GM18511 (cell line): ENCODE data around the gene ASNS.
"Not testable (repeated sequence)": the region's sequence is repeated elsewhere in the genome, so short reads cannot be mapped to it uniquely, and the experiment has no call there.

Source experiments
- ATAC-seq: cut with Tn5 transposase; IDR thresholded peaks from one replicate; pipeline ENCODE4 v1.9.1; 2021; ENCODE audit warnings: mild to moderate bottlenecking, moderate library complexity; ENCODE audit not compliant: unreplicated experiment

The ASNS gene, protein sequence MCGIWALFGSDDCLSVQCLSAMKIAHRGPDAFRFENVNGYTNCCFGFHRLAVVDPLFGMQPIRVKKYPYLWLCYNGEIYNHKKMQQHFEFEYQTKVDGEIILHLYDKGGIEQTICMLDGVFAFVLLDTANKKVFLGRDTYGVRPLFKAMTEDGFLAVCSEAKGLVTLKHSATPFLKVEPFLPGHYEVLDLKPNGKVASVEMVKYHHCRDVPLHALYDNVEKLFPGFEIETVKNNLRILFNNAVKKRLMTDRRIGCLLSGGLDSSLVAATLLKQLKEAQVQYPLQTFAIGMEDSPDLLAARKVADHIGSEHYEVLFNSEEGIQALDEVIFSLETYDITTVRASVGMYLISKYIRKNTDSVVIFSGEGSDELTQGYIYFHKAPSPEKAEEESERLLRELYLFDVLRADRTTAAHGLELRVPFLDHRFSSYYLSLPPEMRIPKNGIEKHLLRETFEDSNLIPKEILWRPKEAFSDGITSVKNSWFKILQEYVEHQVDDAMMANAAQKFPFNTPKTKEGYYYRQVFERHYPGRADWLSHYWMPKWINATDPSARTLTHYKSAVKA

DNA sequence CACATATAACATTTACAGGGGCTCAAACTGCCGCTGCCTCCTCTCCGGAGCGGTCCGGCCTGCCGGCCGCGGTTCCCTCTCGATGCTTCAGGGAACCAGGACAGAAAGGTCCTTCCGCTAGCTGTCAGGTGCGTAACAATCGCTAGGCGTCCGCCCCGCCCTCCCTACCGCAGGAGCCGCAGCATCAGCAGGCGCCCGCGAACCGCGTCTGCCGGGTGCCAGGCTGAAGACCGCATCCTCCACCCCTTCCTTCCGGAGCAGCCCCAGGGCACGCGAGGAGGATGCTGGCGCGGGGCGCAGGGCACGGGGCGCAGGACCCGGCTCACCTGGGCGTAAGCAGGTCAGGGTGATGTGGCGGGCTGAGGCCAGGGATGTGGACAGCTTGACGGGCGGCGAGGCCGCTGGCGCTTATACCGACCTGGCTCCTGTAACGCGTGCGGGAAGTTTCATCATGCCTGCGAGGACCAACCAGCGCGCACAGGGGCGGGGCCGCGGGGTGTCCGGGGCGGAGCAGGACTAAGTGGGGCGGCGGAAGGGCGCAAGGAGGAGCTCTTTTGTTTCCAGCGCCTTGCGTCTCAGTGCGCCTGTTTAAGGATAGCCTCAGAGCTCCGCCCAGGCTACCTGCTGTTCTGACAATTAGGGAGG, at the start of gene ASNS:
TSS of gene ASNS (minus strand) at position 384 of the 645 bp plus-strand sequence. CDS start 3,252 bp downstream, outside the sequence.
- ATAC-seq = peak; percentile 98

DNA sequence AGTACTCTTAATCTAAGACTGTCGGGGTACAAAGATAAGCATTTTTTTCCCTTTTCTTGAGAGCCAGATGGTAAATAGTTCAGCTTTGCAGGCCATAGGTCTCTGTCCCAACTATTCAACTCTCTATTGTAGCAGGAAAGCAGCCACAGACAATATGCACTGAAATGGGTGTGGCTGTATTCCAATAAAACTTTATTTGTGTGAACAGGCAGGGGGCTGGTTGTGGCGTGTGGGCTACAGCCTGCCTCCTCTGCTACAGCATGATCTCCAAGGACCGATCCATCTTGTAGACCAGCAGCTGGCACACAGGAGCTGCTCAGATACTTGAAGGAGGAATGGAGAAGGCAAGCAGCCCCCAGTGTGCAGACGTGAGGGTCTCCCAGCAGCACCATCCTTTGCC, 49.0 kb upstream of the ASNS start:
- ATAC-seq = not testable (repeated sequence)

DNA sequence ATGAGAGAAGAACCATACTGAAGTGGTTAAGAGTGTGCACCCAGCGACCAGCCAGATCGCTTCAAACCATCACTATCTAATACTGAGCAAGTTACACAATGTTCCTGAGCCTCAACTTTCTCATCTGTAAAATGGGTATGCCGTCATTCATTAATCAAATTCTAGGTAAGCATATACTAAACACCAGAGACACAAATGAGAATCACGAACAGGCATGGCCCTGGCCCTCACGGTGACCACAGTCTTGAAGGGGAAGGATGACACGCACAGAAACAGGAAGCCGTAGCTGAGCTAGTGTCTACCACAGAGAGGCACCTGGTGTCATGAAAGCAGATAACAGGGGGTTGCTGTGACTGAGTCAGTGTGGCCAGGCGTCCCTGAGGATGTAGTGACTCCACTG, 43.1 kb upstream of the ASNS start:
- not testable (repeated sequence) for ATAC-seq

DNA sequence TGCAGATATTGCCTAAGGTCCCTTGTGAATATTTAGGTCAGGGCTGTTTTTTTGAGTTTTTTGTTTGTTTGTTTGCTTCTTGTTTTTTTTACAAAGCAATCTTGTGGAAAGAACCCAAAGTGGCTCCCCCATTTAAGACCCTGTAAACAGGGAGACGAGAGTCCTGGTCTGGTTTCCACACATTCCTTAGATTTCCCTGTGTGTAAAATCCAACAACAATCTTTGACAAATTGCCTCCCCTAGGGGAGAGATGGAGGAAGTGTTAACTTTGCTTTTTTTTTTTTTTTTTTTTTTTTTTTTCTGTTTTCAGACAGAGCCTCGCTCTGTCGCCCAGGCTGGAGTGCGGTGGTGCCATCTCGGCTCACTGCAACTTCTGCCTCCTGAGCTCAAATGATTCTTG, 40.1 kb upstream of the ASNS start:
- ATAC-seq = not testable (repeated sequence)

DNA sequence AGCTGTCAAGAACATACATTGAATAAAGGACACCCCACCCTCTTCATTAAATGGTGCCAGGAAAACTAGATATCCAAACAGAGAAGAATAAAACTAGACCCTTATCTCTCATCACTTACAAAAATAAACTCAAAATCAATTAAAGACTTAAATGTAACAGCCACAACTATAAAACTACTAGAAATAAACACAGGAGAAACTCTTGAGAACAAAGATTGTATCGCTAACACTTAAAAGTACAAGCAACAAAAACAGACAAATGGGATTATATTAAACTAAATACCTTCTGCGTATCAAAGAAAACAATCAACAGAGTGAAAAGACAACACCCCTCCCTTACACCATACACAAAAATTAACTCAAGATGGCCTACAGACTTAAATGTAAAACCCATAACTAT, 24.7 kb upstream of the ASNS start:
- not testable (repeated sequence) for ATAC-seq

DNA sequence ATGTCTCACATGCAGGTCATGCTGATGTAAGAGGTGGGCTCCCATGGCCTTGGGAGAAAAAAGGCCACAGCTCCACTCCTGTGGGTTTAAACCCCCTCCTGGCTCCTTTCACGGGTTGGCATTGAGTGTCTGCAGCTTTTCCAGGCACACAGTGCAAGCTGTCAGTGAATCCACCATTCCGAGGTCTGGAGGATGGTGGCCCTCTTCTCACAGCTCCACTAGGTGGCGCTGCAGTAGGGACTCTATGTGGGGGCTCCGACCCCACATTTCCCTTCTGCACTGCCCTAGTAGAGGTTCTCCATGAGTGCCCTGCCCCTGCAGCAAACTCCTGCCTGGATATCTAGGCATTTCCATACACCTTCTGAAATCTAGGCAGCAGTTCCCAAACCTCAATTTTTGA, 19.5 kb upstream of the ASNS start:
- ATAC-seq = not testable (repeated sequence)

DNA sequence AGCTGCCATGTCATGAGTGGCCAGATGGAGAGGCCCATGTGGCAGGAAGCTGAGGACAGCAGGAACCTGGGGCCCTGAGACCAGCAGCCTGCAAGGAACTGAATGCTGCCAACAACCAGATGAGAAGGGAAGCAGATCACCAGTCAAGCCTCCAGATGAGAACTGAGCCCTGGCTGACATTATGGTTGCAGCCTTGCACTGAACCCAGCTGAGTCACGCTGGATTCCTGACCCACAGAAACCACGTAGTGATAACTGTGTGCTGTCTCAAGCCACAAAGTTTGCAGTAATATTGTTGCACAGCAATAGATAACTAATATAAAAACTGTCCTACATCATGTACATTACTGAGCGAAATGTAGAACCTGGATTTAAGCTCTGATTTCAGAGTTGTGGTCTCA, 7.3 kb upstream of the ASNS start:
- not testable (repeated sequence) for ATAC-seq

DNA sequence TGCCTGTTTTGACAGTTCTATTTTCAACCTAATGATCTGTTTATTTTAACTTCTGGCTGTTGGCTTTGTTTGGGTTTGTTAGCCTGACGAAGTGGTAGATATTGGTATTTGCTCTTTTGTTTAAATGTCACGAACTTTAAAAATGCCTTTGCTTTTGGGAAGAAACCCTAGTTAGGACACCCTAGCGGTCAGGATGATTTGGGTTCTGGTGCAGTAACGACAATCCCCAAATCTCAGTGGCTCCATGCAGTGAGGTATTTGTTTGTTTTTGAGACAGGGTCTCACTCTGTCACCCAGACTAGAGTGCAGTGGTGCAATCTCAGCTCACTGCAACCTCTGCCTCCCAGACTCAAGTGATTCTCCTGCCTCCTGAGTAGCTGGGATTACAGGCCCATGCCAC, 2.7 kb upstream of the ASNS start:
- not testable (repeated sequence) for ATAC-seq

DNA sequence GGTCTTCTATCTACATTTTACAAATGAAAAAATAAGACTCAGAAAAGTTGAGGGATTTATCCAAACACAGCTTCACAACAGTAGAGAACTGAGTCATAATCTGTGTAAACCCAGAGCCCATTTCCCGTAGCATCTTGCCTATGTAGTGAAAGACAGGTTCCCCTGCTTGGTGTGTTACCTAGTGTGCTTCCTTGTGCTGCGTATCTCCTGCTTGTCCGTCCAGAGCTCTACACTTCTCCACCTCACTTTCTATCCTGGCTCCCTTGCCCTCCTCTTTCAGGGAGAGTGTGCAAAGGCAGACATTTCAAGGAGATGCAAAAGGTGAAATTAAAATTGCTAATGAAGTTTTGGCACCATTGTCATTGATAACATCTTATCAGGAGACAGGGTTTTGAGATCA, 1.4 kb upstream of the ASNS start:
- no peak for ATAC-seq

DNA sequence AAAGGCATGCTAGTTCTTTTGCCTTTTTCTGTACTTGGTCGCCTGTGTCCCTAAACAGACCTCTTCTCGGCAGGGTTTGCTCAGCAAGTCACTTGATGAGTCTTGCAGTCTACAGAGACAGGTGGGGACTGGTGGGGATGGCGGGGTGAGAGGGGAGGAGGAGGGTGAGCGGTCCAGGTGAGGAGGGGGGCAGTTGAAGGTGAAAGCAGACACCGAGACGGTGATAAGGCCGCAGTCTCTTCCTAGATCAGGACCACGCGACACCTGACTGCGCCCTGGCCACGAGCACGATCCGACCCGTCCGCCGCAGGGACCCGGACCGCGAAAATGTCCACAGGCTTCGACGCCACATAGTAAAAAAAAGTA, 566 bp downstream of the ASNS start:
- ATAC-seq = peak; percentile 33

DNA sequence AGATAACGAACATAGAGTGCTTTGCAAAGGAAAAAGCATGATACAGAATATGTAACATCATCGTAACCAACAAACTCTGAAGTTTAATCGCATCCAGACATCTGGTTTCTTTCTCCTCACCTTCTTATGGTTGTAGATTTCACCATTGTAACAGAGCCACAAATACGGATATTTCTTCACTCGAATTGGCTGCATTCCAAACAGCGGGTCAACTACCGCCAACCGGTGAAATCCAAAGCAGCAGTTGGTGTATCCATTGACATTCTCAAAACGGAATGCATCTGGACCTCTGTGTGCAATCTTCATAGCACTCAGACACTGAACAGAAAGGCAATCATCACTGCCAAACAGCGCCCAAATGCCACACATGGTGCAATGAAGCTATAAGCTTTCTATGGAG, 3.4 kb downstream of the ASNS start:
- ATAC-seq = no peak

DNA sequence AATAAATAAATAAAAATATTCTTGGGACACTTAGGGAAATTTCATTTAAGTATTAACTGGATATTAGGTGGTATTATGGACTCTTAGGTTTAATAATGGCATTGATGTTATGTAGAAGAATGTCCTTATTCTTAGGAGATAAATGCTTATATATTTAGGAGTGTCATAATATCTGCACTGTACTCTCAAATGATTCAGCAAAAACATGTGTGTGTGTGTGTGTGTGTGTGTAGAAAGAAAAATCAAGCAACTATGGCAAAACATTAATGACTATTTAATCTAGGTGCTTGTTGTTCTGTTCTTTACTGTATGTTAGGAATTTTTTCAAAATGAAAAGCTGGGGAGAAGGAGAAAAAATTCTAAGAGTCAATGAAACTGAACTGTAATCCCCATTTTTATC, 3.9 kb downstream of the ASNS start:
- ATAC-seq = no peak

DNA sequence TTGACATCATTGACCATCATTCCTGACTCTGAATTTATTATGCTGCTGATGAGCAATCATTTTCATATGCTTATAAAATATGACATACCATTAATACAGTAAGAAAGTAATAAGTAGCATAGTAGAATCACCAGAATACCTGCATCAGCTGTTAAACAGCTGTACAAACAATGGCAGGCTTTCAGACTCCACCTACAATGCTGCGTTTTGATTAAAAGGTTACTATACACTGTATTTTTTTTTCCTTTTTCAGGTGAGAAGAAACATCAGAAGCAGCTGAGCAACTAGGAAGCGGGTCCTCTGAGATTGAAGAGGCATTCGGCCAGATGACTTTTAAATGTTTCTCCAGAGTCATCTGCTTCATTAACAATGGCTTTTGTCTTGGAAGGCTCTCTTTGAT, 7.1 kb downstream of the ASNS start:
- no peak for ATAC-seq

DNA sequence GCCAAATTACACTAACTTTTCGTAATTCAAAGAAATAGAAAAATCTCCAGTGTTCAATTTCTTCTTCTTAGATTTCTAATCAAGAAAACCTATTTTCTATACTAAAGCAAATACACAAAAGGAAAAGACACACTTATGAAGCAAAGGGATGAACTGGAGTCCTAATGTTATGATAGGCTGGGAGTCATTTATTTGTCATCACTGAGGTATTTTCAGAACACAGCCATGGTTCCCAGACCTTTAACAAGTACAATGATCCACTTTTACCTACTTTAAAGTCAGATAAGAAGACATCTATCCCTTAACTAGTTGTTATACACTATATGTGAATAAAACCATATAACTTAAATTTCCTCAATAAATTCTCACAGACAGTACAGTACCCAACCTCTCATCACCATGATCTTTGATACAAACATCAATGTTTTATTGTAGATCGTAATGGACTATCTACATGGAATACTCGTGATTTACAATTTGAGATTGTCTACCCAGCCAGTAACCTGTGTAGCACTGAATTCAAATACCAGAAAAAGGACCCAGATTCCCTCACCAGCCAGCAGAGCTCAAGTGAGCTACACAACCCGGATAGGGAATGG, 12.5 kb downstream of the ASNS start:
- no peak for ATAC-seq

DNA sequence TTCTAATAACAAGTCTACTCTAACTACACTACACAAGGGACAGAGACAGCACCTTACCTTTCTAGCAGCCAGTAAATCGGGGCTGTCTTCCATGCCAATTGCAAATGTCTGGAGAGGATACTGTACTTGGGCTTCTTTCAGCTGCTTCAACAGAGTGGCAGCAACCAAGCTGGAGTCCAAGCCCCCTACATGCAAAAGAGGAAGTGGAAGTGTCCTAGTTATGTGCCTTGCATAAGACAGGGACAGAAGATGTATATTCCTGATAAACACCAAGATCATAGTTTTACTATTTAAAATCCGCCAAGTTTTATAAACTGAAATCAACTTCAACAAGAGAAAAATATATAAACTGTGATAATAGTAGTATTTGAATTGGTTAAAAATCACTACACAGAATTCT, 14.0 kb downstream of the ASNS start:
- no peak for ATAC-seq

DNA sequence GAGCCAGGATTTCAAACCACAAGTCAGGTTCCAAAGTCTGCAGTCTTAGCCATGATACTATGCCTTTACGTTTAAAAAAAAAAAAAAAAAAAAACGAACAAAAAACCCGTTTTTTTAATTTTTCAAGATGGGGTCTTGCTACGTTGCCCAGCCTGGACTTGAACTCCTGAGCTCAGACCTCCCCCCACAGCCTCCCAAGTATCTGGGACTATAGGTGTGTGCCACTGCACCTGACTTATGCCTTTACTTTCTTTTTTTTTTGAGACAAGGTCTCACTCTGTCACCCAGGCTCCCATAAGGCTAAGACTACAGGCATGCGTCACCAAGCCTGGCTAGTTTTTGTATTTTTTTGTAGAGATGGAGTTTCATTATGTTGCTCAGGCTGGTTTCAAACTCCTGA, 14.7 kb downstream of the ASNS start:
- no peak for ATAC-seq

DNA sequence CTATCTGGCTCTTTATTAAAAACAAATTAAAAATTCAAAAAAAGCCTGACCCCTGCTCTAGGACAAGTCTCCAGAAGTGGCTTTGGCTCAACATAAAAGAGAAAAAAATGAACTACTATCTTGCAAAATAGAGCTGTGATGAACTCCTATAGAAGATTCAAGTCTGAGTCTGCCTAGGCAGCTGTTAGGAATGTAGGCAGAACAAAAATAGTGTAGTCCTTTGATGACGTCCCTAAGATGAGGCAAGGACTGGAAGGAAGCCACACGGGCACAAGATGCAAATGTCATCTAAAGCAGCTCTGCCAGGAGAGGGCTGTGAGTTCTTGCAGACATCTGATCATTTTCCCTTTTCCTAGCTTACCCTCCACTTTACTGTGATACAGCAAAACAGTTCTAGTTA, 20.5 kb downstream of the ASNS start:
- no peak for ATAC-seq

DNA sequence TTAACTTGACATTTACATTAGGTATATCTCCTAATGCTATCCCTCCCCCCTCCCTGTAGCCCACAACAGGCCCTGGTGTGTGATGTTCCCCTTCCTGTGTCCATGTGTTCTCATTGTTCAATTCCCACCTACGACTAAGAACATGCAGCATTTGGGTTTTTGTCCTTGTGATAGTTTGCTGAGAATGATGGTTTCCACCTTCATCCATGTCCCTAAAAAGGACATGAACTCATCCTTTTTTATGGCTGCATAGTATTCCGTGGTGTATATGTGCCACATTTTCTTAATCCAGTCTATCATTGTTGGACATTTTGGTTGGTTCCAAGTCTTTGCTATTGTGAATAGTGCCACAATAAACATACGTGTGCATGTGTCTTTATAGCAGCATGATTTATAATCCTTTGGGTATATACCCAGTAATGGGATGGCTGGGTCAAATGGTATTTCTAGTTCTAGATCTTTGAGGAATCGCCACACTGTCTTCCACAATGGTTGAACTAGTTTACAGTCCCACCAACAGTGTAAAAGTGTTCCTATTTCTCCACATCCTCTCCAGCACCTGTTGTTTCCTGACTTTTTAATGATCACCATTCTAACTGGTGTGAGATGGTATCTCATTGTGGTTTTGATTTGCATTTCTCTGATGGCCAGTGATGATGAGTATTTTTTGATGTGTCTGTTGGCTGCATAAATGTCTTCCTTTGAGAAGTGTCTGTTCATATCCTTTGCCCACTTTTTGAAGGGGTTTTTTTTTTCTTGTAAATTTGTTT, 21.8 kb downstream of the ASNS start:
- not testable (repeated sequence) for ATAC-seq

DNA sequence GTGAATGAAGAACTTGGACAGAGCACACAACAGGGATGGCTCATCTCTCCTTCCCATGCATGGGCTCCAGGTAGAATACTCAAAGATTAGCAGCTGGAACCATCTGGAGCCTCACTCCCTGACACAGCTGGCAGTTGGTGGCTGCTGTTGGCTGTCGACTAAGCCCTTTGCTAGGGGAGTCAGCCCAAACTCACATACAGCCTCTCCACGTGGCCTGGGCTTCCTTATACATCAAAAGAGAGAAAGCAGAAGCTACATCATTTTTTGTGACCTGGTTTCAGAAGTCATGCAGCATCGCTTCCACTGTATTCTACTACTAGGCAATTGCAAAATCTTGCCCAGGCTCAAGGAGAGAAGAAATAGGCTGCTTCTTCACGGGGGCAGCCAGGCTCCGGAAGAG, 24.4 kb downstream of the ASNS start:
- no peak for ATAC-seq

DNA sequence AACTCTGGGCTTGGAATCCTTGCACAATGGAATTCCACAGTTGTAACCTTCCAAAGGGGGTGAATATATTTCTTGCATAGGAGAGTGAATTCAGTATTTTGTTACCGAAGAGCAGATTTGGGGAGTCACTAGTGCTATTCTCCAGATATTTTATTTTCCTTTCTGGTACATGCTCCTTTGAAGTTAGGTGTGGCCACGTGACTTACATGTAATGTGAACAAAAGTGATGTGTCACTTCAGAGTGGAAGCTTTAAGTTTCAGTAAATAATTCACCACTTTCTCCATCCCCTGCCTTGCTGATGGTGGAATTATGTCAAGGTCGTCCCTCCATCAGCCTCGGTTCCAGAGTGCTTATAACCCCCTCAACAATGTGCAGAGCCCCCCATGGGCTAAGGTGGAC, 25.3 kb downstream of the ASNS start:
- no peak for ATAC-seq

DNA sequence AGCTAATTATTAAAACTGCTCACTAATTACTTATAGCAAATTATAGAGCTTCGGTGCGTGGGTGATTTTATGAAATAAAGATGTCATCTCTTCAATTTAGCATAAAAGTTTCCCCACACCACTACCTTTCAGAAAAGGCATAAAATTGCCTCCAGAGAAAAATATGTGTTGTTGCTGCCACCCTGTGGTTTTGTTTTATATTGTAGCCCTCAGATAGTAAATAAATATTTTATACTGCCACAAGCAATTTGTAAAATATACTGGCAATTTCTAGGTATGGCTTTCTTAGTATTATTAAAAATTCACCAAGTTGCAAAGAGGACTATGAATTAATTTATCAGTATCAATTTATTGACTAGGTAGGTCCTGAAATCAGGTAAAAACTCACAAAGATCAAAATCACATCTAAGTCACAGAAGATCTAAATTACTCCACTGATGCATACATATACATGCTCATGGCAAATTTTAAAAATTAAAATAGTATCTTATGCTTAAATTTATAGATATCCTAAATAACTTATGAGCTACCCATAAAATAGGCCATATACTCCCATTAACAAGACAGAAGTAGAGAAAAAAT, 26.5 kb downstream of the ASNS start:
- peak; percentile 63 for ATAC-seq
